K562 (cell line): ENCODE results near the gene IL23R. TPM values are rescaled to one million over a fixed set of nuclear protein-coding genes. Genes with fewer than 3 reads are reported as not detected.
A peak's percentile ranks its signal among the peaks of the same experiment; 100 is the strongest.
"Not testable (repeated sequence)": the region's sequence is repeated elsewhere in the genome, so short reads cannot be mapped to it uniquely, and the experiment has no call there.

Source experiments
- ARID1B ChIP-seq: fragments of 450-650 bp; IDR thresholded peaks from 2 replicates; pipeline ENCODE4 v1.6.1; 2016; ENCODE audit warnings: antibody characterized with exemption, mild to moderate bottlenecking, inconsistent platforms
- ATF6 ChIP-seq: sonication (generic); formaldehyde crosslinking; IDR thresholded peaks from 2 replicates; pipeline ENCODE4 v1.4.0; 2020; ENCODE audit warnings: mild to moderate bottlenecking, missing genetic modification reagents
- DPF2 ChIP-seq: fragments of 450-650 bp; IDR thresholded peaks from 2 replicates; pipeline ENCODE4 v1.6.1; 2016
- FOXM1 ChIP-seq, 2 experiments: fragments of 450-650 bp in 1 of 2; sonication (generic) in 1 of 2; formaldehyde crosslinking in 1 of 2; IDR thresholded peaks; 2 replicates each; pipeline versions ENCODE4 v1.6.1 to v1.9.0; 2017 to 2022; ENCODE audit warnings: low read depth in 2 of 2, mild to moderate bottlenecking in 2 of 2, missing genetic modification reagents in 1 of 2, moderate library complexity in 1 of 2
- MAZ ChIP-seq, 2 experiments: fragments of 450-650 bp in 1 of 2; sonication (generic) in 1 of 2; formaldehyde crosslinking; IDR thresholded peaks in 1 of 2; conservative IDR thresholded peaks in 1 of 2; 2 replicates each; pipeline versions ENCODE4 v1.4.0 to v1.5.0; 2020; ENCODE audit warnings: mild to moderate bottlenecking in 1 of 2, missing genetic modification reagents in 1 of 2
- MEIS2 ChIP-seq: fragments of 450-650 bp; IDR thresholded peaks from 2 replicates; pipeline ENCODE4 v1.6.1; 2014; ENCODE audit warnings: mild to moderate bottlenecking; ENCODE audit not compliant: partially characterized antibody
- MNT ChIP-seq, 2 experiments: fragments of 450-650 bp; conservative IDR thresholded peaks; 2 replicates each; pipeline ENCODE4 v1.6.1; 2017; ENCODE audit warnings: mild to moderate bottlenecking in 2 of 2, moderate library complexity in 2 of 2
- NFIC ChIP-seq: fragments of 450-650 bp; IDR thresholded peaks from 2 replicates; pipeline ENCODE4 v1.6.1; 2017; ENCODE audit warnings: mild to moderate bottlenecking, inconsistent platforms
- PKNOX1 ChIP-seq: fragments of 450-650 bp; IDR thresholded peaks from 2 replicates; pipeline ENCODE4 v1.6.1; 2016
- SMARCA4 ChIP-seq: fragments of 450-650 bp; IDR thresholded peaks from 2 replicates; pipeline ENCODE4 v1.6.1; 2016
- TEAD4 ChIP-seq, 2 experiments: sonication (generic) in 1 of 2; formaldehyde crosslinking in 1 of 2; IDR thresholded peaks; 2 replicates each; pipeline versions ENCODE4 v1.6.1 to v1.8.0; 2012 to 2022; ENCODE audit warnings: borderline replicate concordance in 1 of 2, inconsistent platforms in 1 of 2, low read length in 1 of 2, mild to moderate bottlenecking in 1 of 2, missing genetic modification reagents in 1 of 2
- ZBTB2 ChIP-seq: fragments of 450-650 bp; IDR thresholded peaks from 2 replicates; pipeline ENCODE4 v1.6.1; 2016; ENCODE audit warnings: antibody characterized with exemption
- polyA plus RNA-seq, 8 experiments: library from polyadenylated mRNA; depleted of rRNA in 4 of 8; stranded (reverse) in 5 of 8; unstranded in 3 of 8; fragments of >200 nt; fragmentation: Nextera tagmentation in 2 of 8; fragmentation: Illumina TruSeq in 1 of 8; extraction: Ambion mirVana in 2 of 8; extraction: Trizol in 1 of 8; gene quantifications; 2 replicates each; pipeline versions ENCODE4 v1.2.1 to v1.2.3, GENCODE V29; 2011 to 2014; ENCODE audit warnings: inconsistent platforms in 1 of 8, missing spikeins in 1 of 8
- total RNA-seq, 7 experiments: library from RNA; depleted of rRNA in 6 of 7; stranded (reverse); fragments of >200 nt in 6 of 7; fragmentation: Illumina TruSeq in 2 of 7; extraction: Trizol in 2 of 7; gene quantifications; 2 replicates each; pipeline versions ENCODE4 v1.2.1 to v1.2.3, GENCODE V29; 2011 to 2021; ENCODE audit warnings: low replicate concordance in 1 of 7

Gene IL23R
- total and polyA plus RNA-seq, 9 of the 15 experiments (the other 6 are each of a cell fraction or from before 2014, with no cell fraction given), result 4.4 to 52.7 (median 22.8) TPM

- 0 out of 4 replicates have a peak, but pooled peaks of 1 of the 2 experiments have one; percentile 15 for TF ChIP-seq MNT (conservative IDR thresholded peaks at IDR 0.05)
- 0 out of 2 replicates have a peak, but pooled peaks have one; percentile 62 for TF ChIP-seq ATF6 (CRISPR knock-in tag)
- 0 out of 2 replicates have a peak, but pooled peaks have one; percentile 5 for TF ChIP-seq PKNOX1
- TF ChIP-seq MAZ (CRISPR knock-in tag; conservative IDR thresholded peaks at IDR 0.05 in 1 of 2, IDR thresholded peaks at IDR 0.05 in 1 of 2), result 0 out of 4 replicates have a peak, but pooled peaks of 1 of the 2 experiments have one; percentile 12
- TF ChIP-seq ARID1B, result peak; percentile 89
- peak; percentile 87 for TF ChIP-seq SMARCA4
- TF ChIP-seq NFIC, result peak; percentile 34
- peak; percentile 51; the same call in 1 of the 2 replicates for TF ChIP-seq FOXM1 (IDR thresholded peaks at IDR 0.05; ENCODE audit: low read depth)
- not testable (repeated sequence) for TF ChIP-seq FOXM1 (CRISPR knock-in tag; IDR thresholded peaks at IDR 0.05; ENCODE audit: low read depth); TEAD4 (CRISPR knock-in tag; IDR thresholded peaks at IDR 0.05; ENCODE audit: borderline replicate concordance)
- peak; percentile 32 for TF ChIP-seq MEIS2
- TF ChIP-seq DPF2, result peak; percentile 78
- TF ChIP-seq ZBTB2, result 0 out of 2 replicates have a peak, but pooled peaks have one; percentile 17
- TF ChIP-seq TEAD4 (IDR thresholded peaks at IDR 0.05; ENCODE audit: low read length), result peak; percentile 60
Observed at GRCh38 chr1:67141832-67142231, 24.4 kb upstream of the IL23R start (continued).
